ENCODE data around the gene LSM6. TPM values are rescaled to one million over a fixed set of nuclear protein-coding genes. Genes with fewer than 3 reads are reported as not detected.

LSM6 gene
- total RNA-seq, 1 experiment from 2014 or later = 106 TPM

DNA sequence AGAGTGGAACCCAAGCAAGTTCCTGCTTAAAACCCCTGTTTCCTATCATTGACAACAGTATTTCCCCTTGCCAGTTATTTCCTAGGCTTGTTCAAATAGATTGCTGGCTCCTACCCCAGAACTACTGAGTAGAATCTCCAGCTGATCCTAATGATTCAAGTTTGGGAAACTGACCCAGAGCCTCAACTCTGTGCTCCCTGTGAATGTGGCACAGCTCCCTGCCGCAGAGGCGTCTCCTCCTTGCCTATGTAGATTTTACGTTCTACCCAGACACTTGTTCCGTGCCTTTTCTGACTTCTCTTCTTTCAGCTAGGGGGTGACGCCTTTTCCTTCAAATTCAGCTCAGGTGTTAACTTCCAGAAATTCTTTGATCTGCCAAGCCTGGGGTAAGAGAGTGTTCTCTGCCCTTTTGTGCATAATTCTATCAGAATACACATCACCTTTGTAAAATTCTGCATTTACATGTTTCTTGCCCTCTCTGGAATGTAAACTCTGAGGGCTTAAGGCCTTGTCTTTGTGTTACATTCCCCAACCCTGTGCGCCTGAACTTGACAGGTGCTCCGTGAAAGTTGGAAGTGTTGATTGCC, 4.4 kb downstream of the LSM6 start:
- in situ Hi-C loops (cut with HindIII; ENCODE audit: low pct_unique_long_range_greater_than_20kb, low sequenced_read_pairs) = no loop called here
- no peak for DNase-seq (ENCODE audit: low read depth)

- in situ Hi-C loops (cut with HindIII; ENCODE audit: low pct_unique_long_range_greater_than_20kb, low sequenced_read_pairs) = no loop called here
- DNase-seq (ENCODE audit: low read depth) = no peak
Measured at GRCh38 chr4:146182443-146182842, 6.9 kb downstream of the LSM6 start.

GRCh38 chr4:146183209-146183608, 7.7 kb downstream of the LSM6 start:
- in situ Hi-C loops (cut with HindIII; ENCODE audit: low pct_unique_long_range_greater_than_20kb, low sequenced_read_pairs) = no loop called here
- no peak for DNase-seq (ENCODE audit: low read depth)

- in situ Hi-C loops (cut with HindIII; ENCODE audit: low pct_unique_long_range_greater_than_20kb, low sequenced_read_pairs) = no loop called here
- no peak for DNase-seq (ENCODE audit: low read depth)
Measured at GRCh38 chr4:146186041-146186440, 10.5 kb downstream of the LSM6 start.

GRCh38 chr4:146186596-146186995, 11.1 kb downstream of the LSM6 start:
- no peak for DNase-seq (ENCODE audit: low read depth)
- in situ Hi-C loops (cut with HindIII; ENCODE audit: low pct_unique_long_range_greater_than_20kb, low sequenced_read_pairs) = no loop called here

GRCh38 chr4:146190456-146190855, 14.9 kb downstream of the LSM6 start:
- no peak for DNase-seq (ENCODE audit: low read depth)
- in situ Hi-C loops (cut with HindIII; ENCODE audit: low pct_unique_long_range_greater_than_20kb, low sequenced_read_pairs) = no loop called here

DNA sequence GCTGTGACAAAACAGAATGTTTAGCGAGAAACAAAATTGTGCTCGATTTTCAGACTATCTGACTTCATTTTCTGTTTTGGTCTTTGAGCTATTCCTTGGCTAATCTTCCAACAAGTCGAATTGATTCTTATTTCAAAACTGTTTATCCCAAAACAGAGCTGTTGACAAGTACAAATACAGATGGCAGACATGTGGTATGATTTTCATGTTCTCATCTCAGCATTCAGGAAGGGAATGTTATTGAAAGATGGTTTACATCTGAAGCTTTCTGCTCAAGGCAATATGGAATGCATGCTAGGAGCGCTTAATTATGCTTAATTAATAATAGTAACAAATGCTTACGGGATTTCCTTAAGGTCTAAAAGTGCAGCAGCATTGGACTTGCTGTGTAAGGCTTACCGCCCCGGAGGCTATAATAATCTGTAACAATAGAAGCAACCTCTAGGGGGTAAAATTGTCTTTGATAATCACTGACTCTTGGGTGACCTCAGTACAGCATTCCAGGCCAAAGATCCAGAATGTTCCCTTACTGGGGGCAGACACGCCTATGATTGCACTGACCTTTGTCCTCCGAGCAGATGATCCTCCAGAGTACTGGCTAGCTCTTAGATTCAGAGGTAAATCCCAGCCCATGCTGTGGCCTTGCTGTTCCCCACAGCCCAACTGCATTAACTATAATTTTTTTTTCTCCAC, 16.4 kb downstream of the LSM6 start:
- DNase-seq (ENCODE audit: low read depth) = no peak
- in situ Hi-C loops (cut with HindIII; ENCODE audit: low pct_unique_long_range_greater_than_20kb, low sequenced_read_pairs) = no loop called here

- in situ Hi-C loops (cut with HindIII; ENCODE audit: low pct_unique_long_range_greater_than_20kb, low sequenced_read_pairs) = no loop called here
- DNase-seq (ENCODE audit: low read depth) = no peak
Measured at GRCh38 chr4:146193628-146194027, 18.1 kb downstream of the LSM6 start.

- DNase-seq (ENCODE audit: low read depth) = no peak
- in situ Hi-C loops (cut with HindIII; ENCODE audit: low pct_unique_long_range_greater_than_20kb, low sequenced_read_pairs) = no loop called here
Measured at GRCh38 chr4:146194212-146194611, 18.7 kb downstream of the LSM6 start.

DNA sequence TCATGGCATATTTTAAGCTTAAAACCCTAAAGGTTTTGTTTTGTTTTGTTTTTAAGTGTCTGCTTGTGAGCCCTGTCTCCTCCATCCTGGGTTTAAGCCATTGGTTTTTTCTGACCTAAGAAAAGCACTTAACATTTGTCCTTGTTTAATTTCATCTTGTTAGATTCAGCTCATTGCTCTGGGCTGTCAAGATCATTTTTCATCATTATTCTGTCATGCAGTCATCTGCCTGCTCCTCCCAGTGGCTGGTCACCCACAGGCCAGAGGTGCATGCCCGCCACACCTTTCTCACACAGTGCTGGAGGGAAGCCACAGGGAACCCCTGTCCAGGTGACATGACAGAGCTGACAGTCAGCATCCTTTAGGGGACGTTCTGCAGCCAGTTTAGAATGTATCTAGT, 27.1 kb downstream of the LSM6 start:
- in situ Hi-C loops (cut with HindIII; ENCODE audit: low pct_unique_long_range_greater_than_20kb, low sequenced_read_pairs) = no loop called here
- peak; percentile 19 for DNase-seq (ENCODE audit: low read depth)

DNA sequence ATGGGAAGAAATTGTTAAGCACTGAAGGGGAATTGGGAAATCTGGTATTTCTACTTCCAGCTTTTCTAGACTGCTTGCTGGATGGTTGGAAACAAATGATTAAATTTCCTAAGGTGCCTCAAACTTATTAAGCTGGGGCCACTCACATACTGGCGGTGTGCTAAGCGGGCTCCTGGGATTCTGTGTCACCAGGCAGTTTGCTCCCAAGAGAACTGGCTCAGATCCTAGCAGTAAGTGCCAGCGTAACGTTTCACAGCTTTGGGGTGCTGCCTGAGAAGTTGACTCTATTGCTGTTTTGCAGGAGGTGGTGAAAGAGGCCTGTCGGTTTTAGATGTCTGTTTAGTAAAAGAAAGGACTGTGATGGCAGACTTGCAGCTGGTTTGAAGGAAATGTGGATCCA, 31.9 kb downstream of the LSM6 start:
- DNase-seq (ENCODE audit: low read depth) = no peak
- in situ Hi-C loops (cut with HindIII; ENCODE audit: low pct_unique_long_range_greater_than_20kb, low sequenced_read_pairs) = no loop called here

GRCh38 chr4:146210890-146211289, 35.4 kb downstream of the LSM6 start:
- no peak for DNase-seq (ENCODE audit: low read depth)
- in situ Hi-C loops (cut with HindIII; ENCODE audit: low pct_unique_long_range_greater_than_20kb, low sequenced_read_pairs) = no loop called here

- in situ Hi-C loops (cut with HindIII; ENCODE audit: low pct_unique_long_range_greater_than_20kb, low sequenced_read_pairs) = no loop called here
- no peak for DNase-seq (ENCODE audit: low read depth)
Measured at GRCh38 chr4:146211440-146211839, 35.9 kb downstream of the LSM6 start.

DNA sequence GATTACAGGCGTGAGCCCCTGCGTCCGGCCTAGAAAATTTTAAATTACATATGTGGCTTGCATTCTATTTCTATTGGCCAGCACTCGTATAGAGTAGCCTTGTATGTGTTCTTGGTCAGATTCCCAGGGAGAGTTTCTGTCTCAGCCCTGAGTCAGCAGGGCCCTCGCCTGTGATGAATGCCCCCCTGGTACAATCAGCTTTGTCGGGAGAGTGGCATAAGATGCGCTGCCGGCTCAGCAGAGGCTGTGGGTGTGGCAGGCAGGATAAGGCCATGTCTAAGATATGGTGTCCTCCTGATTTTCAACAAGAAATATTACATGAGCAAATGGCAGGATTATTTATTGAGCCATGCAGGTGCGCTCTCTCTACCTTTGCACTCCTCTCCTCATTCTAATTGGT, 37.3 kb downstream of the LSM6 start:
- no peak for DNase-seq (ENCODE audit: low read depth)
- in situ Hi-C loops (cut with HindIII; ENCODE audit: low pct_unique_long_range_greater_than_20kb, low sequenced_read_pairs) = no loop called here

GRCh38 chr4:146214238-146214637, 38.7 kb downstream of the LSM6 start, which contains the start of gene REELD1:
Gene REELD1, plus strand, starts transcription at chr4:146214538. Its CDS starts 2,415 bp downstream, at chr4:146216953.
- DNase-seq (ENCODE audit: low read depth) = no peak
- in situ Hi-C loops (cut with HindIII; ENCODE audit: low pct_unique_long_range_greater_than_20kb, low sequenced_read_pairs) = no loop called here

DNA sequence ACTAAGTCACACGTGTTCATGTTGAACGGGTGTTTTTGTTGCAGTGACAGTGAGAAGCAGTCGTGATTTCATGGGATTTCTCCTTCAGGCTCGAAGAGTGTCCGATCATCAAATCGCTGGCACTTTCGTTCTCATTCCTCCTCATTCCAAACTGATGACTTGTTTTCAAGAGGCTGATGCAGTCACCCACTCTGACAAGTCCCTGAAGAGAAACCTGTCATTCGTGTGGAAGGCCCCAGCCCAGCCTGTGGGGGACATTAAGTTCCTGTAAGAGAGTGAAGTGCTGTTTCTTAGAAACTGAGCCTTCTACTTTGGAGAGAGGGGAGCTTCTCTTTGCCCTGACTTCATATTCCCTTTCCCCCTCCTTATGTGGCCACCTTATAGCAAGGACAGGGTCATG, 46.8 kb downstream of the LSM6 start:
- DNase-seq (ENCODE audit: low read depth) = peak; percentile 20
- in situ Hi-C loops (cut with HindIII; ENCODE audit: low pct_unique_long_range_greater_than_20kb, low sequenced_read_pairs) = no loop called here

GRCh38 chr4:146224326-146224966, 48.9 kb downstream of the LSM6 start:
- DNase-seq (ENCODE audit: low read depth) = no peak
- in situ Hi-C loops (cut with HindIII; ENCODE audit: low pct_unique_long_range_greater_than_20kb, low sequenced_read_pairs) = no loop called here

DNA sequence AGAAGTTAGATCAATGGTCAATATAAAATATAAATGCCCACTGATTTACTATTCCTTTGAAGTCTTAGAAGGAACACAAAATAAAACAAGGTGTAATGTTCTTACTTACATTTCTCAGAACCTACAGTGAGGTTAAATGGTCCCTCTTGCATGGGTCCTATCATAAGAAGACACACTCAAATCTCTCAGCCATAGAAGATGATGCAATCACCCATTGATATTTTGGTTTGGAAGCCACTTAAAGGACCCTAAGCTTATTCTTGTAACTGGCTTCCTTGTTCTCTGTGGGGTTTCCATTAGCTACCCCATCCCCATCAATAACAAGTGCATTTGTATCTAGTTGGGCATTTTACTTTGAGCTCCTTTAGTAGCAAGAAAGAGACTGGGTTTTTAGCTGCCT, 53.9 kb downstream of the LSM6 start:
- in situ Hi-C loops (cut with HindIII; ENCODE audit: low pct_unique_long_range_greater_than_20kb, low sequenced_read_pairs) = no loop called here
- no peak for DNase-seq (ENCODE audit: low read depth)

DNA sequence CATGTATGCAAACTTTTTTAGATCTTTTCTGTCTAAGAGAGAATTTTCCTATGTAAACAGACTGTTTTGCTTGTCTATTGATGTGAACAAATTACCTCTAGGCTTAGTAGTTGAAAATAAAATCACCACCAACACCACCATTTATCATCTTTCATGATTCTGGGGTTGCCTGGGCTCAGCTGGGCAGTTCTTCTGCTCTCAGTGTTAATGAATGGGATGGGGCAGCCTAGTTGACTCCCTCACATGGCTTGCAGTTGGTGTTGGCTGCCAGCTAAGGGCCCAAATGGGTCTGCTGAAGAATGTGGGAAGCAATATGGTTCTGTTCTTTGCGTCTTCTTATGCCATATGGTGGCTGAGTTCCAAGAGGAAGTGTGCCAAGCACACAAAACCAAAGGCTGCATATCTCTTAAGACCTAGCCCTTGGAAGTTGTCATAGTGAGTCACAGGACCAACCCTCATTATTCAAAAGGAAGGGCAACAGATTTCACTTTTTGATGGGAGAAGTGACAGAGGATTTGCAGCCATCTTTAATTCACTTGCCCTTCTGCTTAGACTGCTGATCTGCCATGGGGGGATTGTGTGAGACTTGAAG, 56.7 kb downstream of the LSM6 start:
- DNase-seq (ENCODE audit: low read depth) = no peak
- in situ Hi-C loops (cut with HindIII; ENCODE audit: low pct_unique_long_range_greater_than_20kb, low sequenced_read_pairs) = no loop called here

Data from Caki2 (cell line).